Vagina (tissue), 2 donors: ENCODE results near the gene CRTC1.

Experiments
- CTCF ChIP-seq, 3 experiments: fragments of 450-650 bp in 2 of 3; fragments of 200-600 bp in 1 of 3; sonication (generic) in 1 of 3; IDR thresholded peaks; one replicate each; pipeline ENCODE4 v1.5.1; 2017 to 2019; ENCODE audit warnings: antibody characterized with exemption in 3 of 3, mild to moderate bottlenecking in 2 of 3, moderate library complexity in 2 of 3
- POLR2AphosphoS5 ChIP-seq, 2 donors: sonication (generic); formaldehyde crosslinking; IDR thresholded peaks; one replicate each; pipeline ENCODE4 v1.9.0; 2017; ENCODE audit warnings: antibody characterized with exemption in 2 of 2, mild to moderate bottlenecking in 2 of 2, low read depth in 1 of 2; ENCODE audit not compliant: insufficient read depth in 1 of 2

GRCh38 chr19:18726846-18727245 lies 43.4 kb downstream of the CRTC1 start:
- TF ChIP-seq POLR2AphosphoS5 (IDR thresholded peaks at IDR 0.05; ENCODE audit: insufficient read depth in 1 of 2, low read depth in 1 of 2) (no peak), CTCF (IDR thresholded peaks at IDR 0.05) (no peak)
